ENCODE data around the gene ATP13A4. TPM values are rescaled to one million over a fixed set of nuclear protein-coding genes. Genes with fewer than 3 reads are reported as not detected.

Gene ATP13A4
- total and polyA plus RNA-seq, 2 of the 4 experiments (the other 2 are of a cell fraction), result under 0.01 TPM; not detected in 1

- no peak overlapping the region for H2AK5ac ChIP-seq (ENCODE audit: low read depth, low read length)
- dilution Hi-C loops (cut with HindIII; ENCODE audit: low sequenced_read_pairs, unreplicated experiment), result no loop called here
- BruUV-seq (replicated peaks), result no TSS peak
- H3K18ac ChIP-seq (ENCODE audit: low read depth, low read length), result no peak overlapping the region
- no peak overlapping the region for H4K91ac ChIP-seq (ENCODE audit: insufficient read depth, low read depth, low read length)
- CTCF ChIA-PET, result no interaction called here
- intact Hi-C loops (cut with micrococcal nuclease), result no loop called here
- H4K8ac ChIP-seq (ENCODE audit: low read depth in 2 of 2, low read length in 2 of 2), result no peak overlapping the region
- H3K36me3 ChIP-seq (ENCODE audit: control insufficient read depth, insufficient read depth, low read length), result no peaks in the 10 kb centered on the region
- ATAC-seq (ENCODE audit: low read depth), result no peak
- no peak overlapping the region for H2BK5ac ChIP-seq (ENCODE audit: low read depth, low read length, poor library complexity, severe bottlenecking)
- POLR2A ChIA-PET (ENCODE audit: unreplicated experiment), result no interaction called here
- no peak overlapping the region for H3K23ac ChIP-seq (ENCODE audit: low read depth, low read length)
- no peak overlapping the region for H2AFZ ChIP-seq (replicated peaks; ENCODE audit: low read length, poor library complexity)
- H3K4ac ChIP-seq (ENCODE audit: low read depth, low read length), result no peak overlapping the region
- H3K9me3 ChIP-seq (ENCODE audit: control insufficient read depth, insufficient read depth, low read length), result no peaks in the 10 kb centered on the region
- no peaks in the 10 kb centered on the region for H3K4me1 ChIP-seq (ENCODE audit: control insufficient read depth, insufficient read depth, low read length)
- no peak overlapping the region for H2BK20ac ChIP-seq (ENCODE audit: low read depth, low read length)
- H4K20me1 ChIP-seq (ENCODE audit: insufficient read depth, low read length), result no peaks in the 10 kb centered on the region
- H3K9ac ChIP-seq (ENCODE audit: low read depth, low read length), result no peak overlapping the region
- TF ChIP-seq MXI1 (IDR thresholded peaks at IDR 0.05; ENCODE audit: borderline replicate concordance, low read depth, low read length), result no peak
- no peak for TF ChIP-seq ELK1 (IDR thresholded peaks at IDR 0.05; ENCODE audit: borderline replicate concordance, low read depth, low read length)
- TF ChIP-seq CTCF (conservative IDR thresholded peaks at IDR 0.05; ENCODE audit: low read depth, low read length), result no peak
- no peak for TF ChIP-seq RCOR1 (IDR thresholded peaks at IDR 0.05; ENCODE audit: insufficient replicate concordance, low read length)
- TF ChIP-seq MAZ (IDR thresholded peaks at IDR 0.05; ENCODE audit: borderline replicate concordance, low read depth, low read length), result no peak
- no peak for TF ChIP-seq RFX5 (IDR thresholded peaks at IDR 0.05; ENCODE audit: low read depth, low read length)
- no peak for TF ChIP-seq CEBPB (IDR thresholded peaks at IDR 0.05; ENCODE audit: low read depth, low read length)
- H4K5ac ChIP-seq (ENCODE audit: low read depth, low read length), result no peak overlapping the region
- 17% methylated on average over 1 of the region's 4 CpGs; no CpG with 5 or more reads in 1 of the 2 experiments for WGBS, 2 experiments (ENCODE audit: extremely low coverage in 2 of 2, insufficient read length in 1 of 2)
- DNase-seq, result no peak
- no peaks in the 10 kb centered on the region for H3K79me1 ChIP-seq (ENCODE audit: low read depth in 1 of 2, low read length in 2 of 2)
- no peak overlapping the region for H3K4me3 ChIP-seq (ENCODE audit: insufficient read depth, low read depth, low read length)
- no peak overlapping the region for H3K56ac ChIP-seq (ENCODE audit: extremely low read depth, insufficient read depth, low read length)
- H3K14ac ChIP-seq (replicated peaks; ENCODE audit: low read depth, low read length), result no peak overlapping the region
- H3K4me2 ChIP-seq (ENCODE audit: low read depth, low read length), result no peak overlapping the region
- H2BK15ac ChIP-seq (ENCODE audit: low read depth, low read length), result no peak overlapping the region
- H3K27me3 ChIP-seq (ENCODE audit: control insufficient read depth, insufficient read depth, low read length), result no peaks in the 10 kb centered on the region
- H2BK120ac ChIP-seq (ENCODE audit: low read depth, low read length), result no peak overlapping the region
- no peak overlapping the region for H2AK9ac ChIP-seq (replicated peaks; ENCODE audit: low read depth, low read length, poor library complexity)
- in situ Hi-C loops (cut with MboI; ENCODE audit: low sequenced_read_pairs), result no loop called here
- H3K9me1 ChIP-seq (ENCODE audit: insufficient read depth, low read length), result no peaks in the 10 kb centered on the region
- no peak overlapping the region for H3K27ac ChIP-seq (ENCODE audit: insufficient read depth, low read length)
Observed at GRCh38 chr3:193490580-193490979, 64.1 kb downstream of the ATP13A4 start.

Measured in IMR-90 (cell line).